Tibial artery (tissue), 4 donors: ENCODE results near the gene PCED1B.

ENCODE experiments used
- DNase-seq, 2 donors: peaks; one replicate each; pipeline ENCODE4 v3.0.0-alpha.2; 2019
- H3K27ac ChIP-seq, 2 donors: fragments of 200-600 bp; sonication (generic) in 1 of 2; 1 replicate in 1 of 2; 2 replicates in 1 of 2; pipeline ENCODE4 v1.5.1; 2018 to 2019; ENCODE audit warnings: mild to moderate bottlenecking in 1 of 2
- H3K27me3 ChIP-seq, 2 donors: fragments of 200-600 bp; sonication (generic) in 1 of 2; one replicate each; pipeline versions ENCODE4 v1.5.1 to v1.6.0; 2016 to 2019
- H3K36me3 ChIP-seq, 3 donors: fragments of 200-600 bp; sonication (generic) in 2 of 3; one replicate each; pipeline ENCODE4 v1.5.1; 2016 to 2019; ENCODE audit warnings: mild to moderate bottlenecking in 2 of 3
- H3K4me1 ChIP-seq, 4 donors: fragments of 200-600 bp; sonication (generic) in 2 of 4; 1 replicate in 3 of 4; 2 replicates in 1 of 4; pipeline ENCODE4 v1.5.1; 2016 to 2019
- H3K4me3 ChIP-seq, 2 donors: fragments of 200-600 bp; sonication (generic) in 1 of 2; 1 replicate in 1 of 2; 2 replicates in 1 of 2; pipeline ENCODE4 v1.5.1; 2018 to 2019; ENCODE audit warnings: mild to moderate bottlenecking in 2 of 2
- H3K9me3 ChIP-seq, 3 donors: fragments of 200-600 bp; sonication (generic) in 1 of 3; one replicate each; pipeline ENCODE4 v1.5.1; 2016 to 2019
- CTCF ChIP-seq, 2 experiments: fragments of 200-600 bp in 1 of 2; fragments of 450-650 bp in 1 of 2; IDR thresholded peaks; one replicate each; pipeline ENCODE4 v1.5.1; 2017 to 2019; ENCODE audit warnings: antibody characterized with exemption in 2 of 2, mild to moderate bottlenecking in 1 of 2, moderate library complexity in 1 of 2
- intact Hi-C: fragments of 100-400 bp; cut with DNase I; formaldehyde crosslinking; loops from one replicate; pipeline ENCODE4 v1.15.0; 2023; ENCODE audit warnings: low total_unique reads

Gene PCED1B

DNA sequence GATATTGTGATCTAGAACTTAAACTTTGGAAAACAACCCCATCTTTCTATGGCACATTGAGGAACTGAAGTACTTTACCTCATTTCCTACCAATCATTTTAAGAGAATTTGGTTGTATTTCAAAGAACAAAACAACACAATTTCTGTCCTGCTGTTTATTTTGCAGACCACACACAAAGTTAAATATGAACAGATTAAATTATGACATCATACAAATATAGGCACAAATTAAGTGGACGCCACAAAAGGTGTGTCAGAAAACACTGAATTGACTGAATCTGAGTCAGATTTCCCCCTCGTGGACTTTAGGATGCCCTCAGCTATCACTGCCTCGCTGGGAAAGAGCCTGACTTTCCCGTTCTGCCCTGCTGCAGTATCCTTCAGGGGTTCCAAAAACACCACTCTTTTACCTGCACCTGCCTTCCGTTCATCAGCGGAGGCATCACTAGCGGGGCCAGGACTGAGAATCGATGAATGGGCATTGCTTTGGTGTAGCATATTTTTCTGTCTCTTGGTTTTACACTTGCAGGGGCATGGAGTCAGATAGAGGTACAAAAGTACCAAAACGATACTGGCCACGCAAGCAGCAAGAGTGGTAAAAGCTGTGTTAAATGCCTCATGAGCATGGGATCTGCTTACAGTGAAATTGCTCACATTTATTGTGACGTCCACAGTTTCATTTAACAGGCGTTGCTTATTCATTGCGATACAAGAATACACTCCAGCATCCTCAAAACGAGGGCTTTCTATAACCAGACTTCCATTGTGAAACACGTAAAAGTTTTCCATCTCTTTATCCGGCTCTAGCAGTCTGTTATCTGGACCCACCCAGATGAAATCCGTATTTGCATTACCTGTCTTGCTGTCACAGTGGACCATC, 2.0 kb upstream of the PCED1B start:
- no peak for DNase-seq
- peak overlapping the region; percentile 70 to 84 for H3K4me3 ChIP-seq
- no peaks in the 10 kb centered on the region for H3K27me3 ChIP-seq
- peaks cover 0 to 42% (median 7%) of the 10 kb centered on the region in 4 donors for H3K4me1 ChIP-seq
- H3K9me3 ChIP-seq = no peaks in the 10 kb centered on the region
- no peaks in the 10 kb centered on the region for H3K36me3 ChIP-seq
- no peak for TF ChIP-seq CTCF (IDR thresholded peaks at IDR 0.05)
- intact Hi-C loops = no loop called here
- peak overlapping the region; percentile 97 to 98 for H3K27ac ChIP-seq

GRCh38 chr12:47078086-47078395, 1.4 kb upstream of the PCED1B start:
- H3K36me3 ChIP-seq = no peaks in the 10 kb centered on the region
- intact Hi-C loops = no loop called here
- peak overlapping the region; percentile 70 to 84 for H3K4me3 ChIP-seq
- TF ChIP-seq CTCF (IDR thresholded peaks at IDR 0.05) = no peak
- DNase-seq = no peak
- H3K9me3 ChIP-seq = no peaks in the 10 kb centered on the region
- H3K4me1 ChIP-seq = peaks cover 0 to 48% (median 10%) of the 10 kb centered on the region in 4 donors
- peak overlapping the region; percentile 97 to 98 for H3K27ac ChIP-seq
- no peaks in the 10 kb centered on the region for H3K27me3 ChIP-seq

- H3K27ac ChIP-seq = peak overlapping the region; percentile 97 to 98
- H3K27me3 ChIP-seq = no peaks in the 10 kb centered on the region
- intact Hi-C loops = no loop called here
- no peak for TF ChIP-seq CTCF (IDR thresholded peaks at IDR 0.05)
- H3K4me3 ChIP-seq = peak overlapping the region; percentile 70 to 84
- peak in 1 of 2 donors; percentile 82 for DNase-seq
- no peaks in the 10 kb centered on the region for H3K9me3 ChIP-seq
- H3K36me3 ChIP-seq = no peaks in the 10 kb centered on the region
- H3K4me1 ChIP-seq = peaks cover 0 to 56% (median 14%) of the 10 kb centered on the region in 4 donors
Observed at GRCh38 chr12:47078733-47079467, 521 bp upstream of the PCED1B start.

- intact Hi-C loops = no loop called here
Observed at GRCh38 chr12:47079981-47080724, 732 bp downstream of the PCED1B start.

More at GRCh38 chr12:47079981-47080724, 732 bp downstream of the PCED1B start:
- Histone ChIP-seq H3K9me3 (no peaks in the 10 kb centered on the region), H3K27me3 (no peaks in the 10 kb centered on the region), H3K27ac (peak overlapping the region; percentile 97 to 98), H3K4me1 (peaks cover 0 to 66% (median 19%) of the 10 kb centered on the region in 4 donors), H3K4me3 (peak overlapping the region; percentile 70 to 84), H3K36me3 (no peaks in the 10 kb centered on the region)
- DNase-seq = peak; percentile 47 to 79
- TF ChIP-seq CTCF (IDR thresholded peaks at IDR 0.05) = no peak
